GM21619 (cell line): ENCODE measurements around the gene TACSTD2.
A peak's percentile ranks its signal among the peaks of the same experiment; 100 is the strongest.
"Not testable (repeated sequence)": the region's sequence is repeated elsewhere in the genome, so short reads cannot be mapped to it uniquely, and the experiment has no call there.

Source experiments
- ATAC-seq: cut with Tn5 transposase; IDR thresholded peaks from one replicate; pipeline ENCODE4 v1.9.1; 2021; ENCODE audit not compliant: unreplicated experiment

The TACSTD2 gene

GRCh38 chr1:58588396-58588795, 11.3 kb upstream of the TACSTD2 start:
- ATAC-seq = no peak

GRCh38 chr1:58587667-58588066, 10.6 kb upstream of the TACSTD2 start:
- ATAC-seq = no peak

- no peak for ATAC-seq
Observed at GRCh38 chr1:58586271-58586670, 9.2 kb upstream of the TACSTD2 start.

- no peak for ATAC-seq
Observed at GRCh38 chr1:58585581-58586151, 8.6 kb upstream of the TACSTD2 start.

DNA sequence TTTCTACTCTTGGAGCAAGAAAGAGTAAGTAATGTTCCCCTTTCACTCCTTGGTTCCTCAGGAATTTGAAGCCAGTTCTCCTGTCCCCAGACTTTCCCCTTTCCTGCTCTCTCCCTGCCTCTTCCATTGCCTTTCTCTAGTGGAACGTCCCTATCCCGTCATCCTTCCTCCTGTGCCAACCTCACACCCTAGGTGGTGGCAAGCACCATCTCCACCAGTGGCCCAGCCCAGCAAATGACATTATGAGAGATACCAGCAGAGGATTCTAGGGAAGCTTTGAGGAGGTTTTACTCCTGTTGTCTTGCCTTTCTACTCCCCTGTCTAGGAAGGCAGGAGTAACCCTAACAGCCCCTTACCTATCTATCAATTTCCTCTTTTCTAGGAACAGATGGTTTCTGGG, 8.1 kb upstream of the TACSTD2 start:
- no peak for ATAC-seq

DNA sequence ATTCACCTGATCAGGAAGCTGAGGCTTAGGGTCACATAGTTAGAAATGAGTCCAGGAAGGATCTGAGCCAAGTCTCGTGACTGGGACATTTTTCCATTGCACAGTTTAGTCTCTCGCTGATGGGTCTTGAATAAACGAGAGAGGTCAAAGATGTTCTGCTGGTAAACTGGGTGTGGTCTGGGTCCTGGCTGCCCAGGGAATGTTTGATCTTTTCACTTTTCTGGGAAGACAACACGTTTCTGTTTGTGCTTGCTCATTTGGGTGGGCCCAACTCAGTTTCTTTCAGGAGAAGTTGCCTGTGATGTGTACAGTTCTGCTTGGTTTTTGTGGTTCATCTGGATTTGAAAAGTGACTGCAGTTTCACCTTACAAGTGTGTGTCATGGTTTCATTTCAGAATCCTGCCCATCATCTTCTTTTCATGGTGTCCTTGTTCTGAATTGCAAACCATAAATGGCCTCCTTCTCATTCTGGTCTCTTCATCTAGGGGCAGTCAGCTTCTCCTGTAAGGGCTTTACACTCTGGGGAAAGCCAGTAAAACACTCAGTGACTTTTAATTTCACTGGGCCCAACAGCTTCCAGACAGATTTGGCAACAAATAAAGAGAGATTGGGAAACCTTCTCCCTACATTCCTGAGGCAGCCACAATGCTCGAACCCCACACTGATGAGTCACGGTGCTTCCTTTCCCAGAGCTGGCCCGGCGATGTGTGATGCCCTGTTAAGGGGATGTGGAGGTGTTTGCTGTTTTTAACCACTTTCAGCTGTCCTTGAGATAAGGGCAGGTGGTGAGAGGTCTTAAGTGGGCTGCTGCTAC, 7.2 kb upstream of the TACSTD2 start:
- ATAC-seq = peak; percentile 51

DNA sequence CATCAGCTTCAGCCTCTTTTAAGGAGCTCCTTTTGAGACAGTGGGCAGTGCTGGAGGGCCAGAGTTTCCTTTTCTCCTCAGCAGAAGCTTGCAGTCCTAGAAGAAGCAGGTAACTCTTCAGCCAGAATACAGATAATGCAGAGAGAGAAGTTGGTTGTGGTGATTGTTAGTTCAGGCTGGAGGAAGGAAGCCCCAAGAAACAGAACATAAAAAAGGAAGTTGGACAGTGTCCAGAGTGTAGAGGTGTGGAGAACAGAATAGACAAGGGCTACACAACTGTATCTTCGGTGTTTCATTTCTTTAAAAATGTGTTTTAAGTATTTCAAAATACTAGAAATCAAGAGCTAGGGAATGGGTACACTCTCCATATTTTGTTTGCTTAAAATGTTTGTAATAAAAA, 6.4 kb upstream of the TACSTD2 start:
- no peak for ATAC-seq

DNA sequence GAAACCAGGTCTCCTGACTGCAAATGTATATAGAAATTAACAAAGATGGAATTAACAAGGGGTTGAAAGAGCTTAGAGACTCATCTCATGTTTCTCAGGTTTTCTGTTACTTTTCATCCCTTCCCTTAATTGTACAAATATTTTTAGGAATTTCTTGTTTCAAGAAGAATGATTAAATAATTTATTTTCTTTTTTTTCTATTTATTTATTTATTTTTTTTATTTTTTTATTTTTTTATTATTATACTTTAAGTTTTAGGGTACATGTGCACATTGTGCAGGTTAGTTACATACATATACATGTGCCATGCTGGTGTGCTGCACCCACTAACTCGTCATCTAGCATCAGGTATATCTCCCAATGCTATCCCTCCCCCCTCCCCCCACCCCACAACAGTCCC, 5.1 kb upstream of the TACSTD2 start:
- not testable (repeated sequence) for ATAC-seq

DNA sequence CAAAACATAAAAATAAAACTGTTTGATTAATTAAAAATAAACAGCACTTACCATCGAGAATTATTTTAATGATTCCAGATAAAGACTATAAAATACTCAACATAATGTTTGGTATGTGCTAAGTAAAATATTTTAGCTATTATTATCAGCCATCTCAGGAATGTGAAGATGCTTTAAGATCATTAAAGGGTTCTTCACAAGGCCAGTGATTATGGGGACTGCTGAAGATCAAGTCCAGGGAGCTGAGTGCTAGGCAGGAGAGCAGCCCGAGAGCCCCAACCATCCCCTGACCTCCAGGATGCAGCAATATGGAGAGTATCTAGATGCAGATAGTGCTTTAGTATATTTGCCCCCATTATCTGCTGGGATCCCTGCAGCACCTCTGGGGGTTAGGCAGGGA, 4.6 kb upstream of the TACSTD2 start:
- ATAC-seq = no peak

GRCh38 chr1:58580186-58580585, 3.1 kb upstream of the TACSTD2 start:
- ATAC-seq = no peak

GRCh38 chr1:58577654-58578030, 590 bp upstream of the TACSTD2 start:
- ATAC-seq = no peak

DNA sequence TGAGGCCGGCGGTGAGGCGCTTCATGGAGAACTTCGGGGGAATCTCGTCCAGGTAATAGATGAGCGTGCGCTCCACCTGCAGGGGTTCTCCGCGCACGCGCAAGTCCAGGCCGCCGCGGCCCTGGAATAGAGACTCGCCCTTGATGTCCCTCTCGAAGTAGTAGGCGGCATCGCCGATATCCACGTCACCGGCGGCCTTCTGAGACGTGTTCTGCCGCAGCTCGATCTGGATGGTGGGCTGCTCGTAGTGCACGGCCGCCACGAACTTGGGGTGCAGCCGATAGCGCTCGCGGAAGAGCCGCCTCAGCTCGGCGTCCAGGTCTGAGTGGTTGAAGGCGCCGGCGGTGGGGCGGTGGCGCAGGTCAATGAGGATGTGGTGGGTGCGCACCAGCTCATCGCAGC, 726 bp downstream of the TACSTD2 start:
- no peak for ATAC-seq

- no peak for ATAC-seq
Observed at GRCh38 chr1:58575551-58576324, 1.3 kb downstream of the TACSTD2 start.

GRCh38 chr1:58574816-58575215, 2.2 kb downstream of the TACSTD2 start:
- no peak for ATAC-seq

- ATAC-seq = peak; percentile 95
Observed at GRCh38 chr1:58573705-58574591, 3.1 kb downstream of the TACSTD2 start.

GRCh38 chr1:58573138-58573537, 3.9 kb downstream of the TACSTD2 start:
- no peak for ATAC-seq

- ATAC-seq = no peak
Observed at GRCh38 chr1:58572690-58573089, 4.4 kb downstream of the TACSTD2 start.

DNA sequence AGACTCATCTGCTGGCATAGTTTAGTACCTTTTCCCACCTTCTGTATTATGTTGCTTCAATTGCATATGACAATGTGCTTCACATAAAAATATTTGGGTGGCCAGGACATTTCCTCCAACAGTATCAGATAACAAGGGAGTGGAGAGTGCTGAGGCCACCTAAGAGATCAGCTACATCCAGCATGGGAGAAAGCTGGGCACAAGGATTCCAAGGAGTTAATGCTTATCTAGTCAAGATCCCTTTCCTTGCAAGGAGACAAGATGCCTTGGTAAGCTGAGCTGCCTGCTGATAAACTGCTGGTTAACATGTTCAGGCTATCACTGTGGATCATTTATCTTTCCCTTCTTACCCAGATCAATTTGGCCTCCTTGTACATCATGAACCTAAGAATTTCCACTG, 5.4 kb downstream of the TACSTD2 start:
- no peak for ATAC-seq

DNA sequence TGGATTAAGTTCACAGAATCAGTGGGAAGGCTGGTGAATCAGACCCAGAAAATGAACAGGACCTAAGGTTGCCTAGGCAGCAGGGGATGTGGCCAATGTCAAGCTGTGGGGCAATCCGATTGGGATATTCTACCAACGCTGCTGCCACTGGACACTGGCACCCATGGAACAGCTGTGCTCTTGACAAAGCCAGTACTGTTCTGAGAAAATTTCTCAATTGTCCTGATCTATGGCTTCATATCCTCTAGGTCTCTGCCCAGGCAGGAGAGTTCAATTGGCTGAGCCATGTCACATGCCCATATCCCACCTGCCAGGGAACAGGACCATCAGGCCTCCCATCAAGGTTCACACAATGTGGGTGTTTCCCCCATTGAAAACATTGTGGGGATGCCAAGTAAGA, 6.2 kb downstream of the TACSTD2 start:
- ATAC-seq = no peak

DNA sequence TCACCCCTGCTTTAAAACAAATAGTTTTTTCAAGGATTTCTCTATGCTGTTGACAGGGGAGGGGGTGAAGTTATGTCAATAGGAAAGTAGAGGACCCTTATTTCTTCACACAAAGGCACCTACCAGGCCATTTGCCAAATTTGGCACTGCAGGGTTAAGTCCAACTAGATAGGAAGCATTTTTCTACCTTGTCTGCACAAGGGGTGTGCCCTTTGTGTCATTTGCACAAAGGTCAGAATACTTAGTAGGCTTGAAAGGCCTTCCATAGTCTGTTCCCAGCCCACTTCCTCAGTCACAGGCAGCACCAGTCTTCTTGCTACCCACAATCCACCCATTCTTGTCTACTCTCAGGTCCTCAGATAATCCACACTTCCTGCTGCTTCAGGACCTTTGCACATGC, 7.0 kb downstream of the TACSTD2 start:
- ATAC-seq = no peak

GRCh38 chr1:58568911-58569310, 8.1 kb downstream of the TACSTD2 start:
- no peak for ATAC-seq
